ENCODE data around the gene LRPAP1. TPM values are rescaled to one million over a fixed set of nuclear protein-coding genes. Genes with fewer than 3 reads are reported as not detected.

Gene LRPAP1
- total and polyA plus RNA-seq, 2 donors (not counting 1 experiment from before 2014, with no cell fraction given), result 64.6 to 86.8 TPM

DNA sequence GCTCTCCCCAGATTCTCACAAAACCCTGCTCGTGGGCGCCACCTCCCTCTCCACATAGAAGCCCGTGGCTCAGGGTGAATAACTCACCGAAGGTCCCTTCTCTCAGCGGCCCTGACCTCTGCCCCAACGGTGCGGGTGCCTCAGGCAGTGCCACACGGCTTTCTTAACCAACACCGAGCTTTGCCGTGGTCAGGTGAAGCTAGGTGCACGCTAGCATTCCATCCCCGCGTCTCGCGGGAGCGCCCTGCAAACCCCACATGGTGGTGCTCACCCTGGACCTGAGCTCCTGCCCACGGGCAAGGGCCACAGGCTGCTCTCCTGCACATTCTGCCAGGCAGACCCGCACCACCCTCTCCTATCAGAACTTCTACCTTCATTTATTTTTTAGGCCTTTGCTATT, 18.4 kb downstream of the LRPAP1 start:
- Histone ChIP-seq H3K79me2 (ENCODE audit: control insufficient read depth, insufficient read depth, low read length) (peaks cover 4% of the 10 kb centered on the region), H3K36me3 (replicated peaks in 1 of 2; ENCODE audit: control extremely low read depth in 1 of 2, control insufficient read depth in 1 of 2, extremely low read depth in 1 of 2, insufficient read depth in 2 of 2, low read length in 1 of 2) (peaks cover 0 to 79% of the 10 kb centered on the region in 2 experiments), H2AFZ (ENCODE audit: insufficient read depth, low read depth, low read length, poor library complexity, severe bottlenecking) (no peak overlapping the region), H3K27me3 (replicated peaks in 1 of 4; ENCODE audit: control extremely low read depth in 1 of 4, control insufficient read depth in 3 of 4, insufficient read depth in 4 of 4, low read length in 3 of 4) (no peaks in the 10 kb centered on the region), H3K9ac (ENCODE audit: low read length) (no peak overlapping the region), H3K9me3 (ENCODE audit: control extremely low read depth in 1 of 3, control insufficient read depth in 2 of 3, insufficient read depth in 1 of 3, low read length in 2 of 3) (peaks cover 0 to 5% (median 0%) of the 10 kb centered on the region in 3 donors), H3K27ac (ENCODE audit: low read length in 2 of 2) (no peak overlapping the region), H3K4me2 (replicated peaks; ENCODE audit: low read depth, low read length, poor library complexity, severe bottlenecking) (no peak overlapping the region), H3K4me3 (ENCODE audit: control extremely low read depth in 1 of 5, extremely low read depth in 1 of 5, insufficient read depth in 1 of 5, low read depth in 2 of 5, low read length in 4 of 5) (no peak overlapping the region), H4K20me1 (ENCODE audit: control insufficient read depth, insufficient read depth, low read length, poor library complexity, severe bottlenecking) (peaks cover 30% of the 10 kb centered on the region), H3K4me1 (ENCODE audit: control insufficient read depth in 2 of 2, insufficient read depth in 2 of 2, low read length in 2 of 2) (no peaks in the 10 kb centered on the region)
- Mint-ChIP-seq H3K27ac (no peak overlapping the region), H3K27me3 (no peaks in the 10 kb centered on the region), H3K9me3 (ENCODE audit: insufficient read depth) (no peaks in the 10 kb centered on the region), H3K4me3 (no peak overlapping the region), H3K4me1 (no peaks in the 10 kb centered on the region)
- DNase-seq, result no peak
- WGBS (ENCODE audit: insufficient coverage), result 96% methylated on average over 18 of the region's 18 CpGs
- TF ChIP-seq, protein P1, sequence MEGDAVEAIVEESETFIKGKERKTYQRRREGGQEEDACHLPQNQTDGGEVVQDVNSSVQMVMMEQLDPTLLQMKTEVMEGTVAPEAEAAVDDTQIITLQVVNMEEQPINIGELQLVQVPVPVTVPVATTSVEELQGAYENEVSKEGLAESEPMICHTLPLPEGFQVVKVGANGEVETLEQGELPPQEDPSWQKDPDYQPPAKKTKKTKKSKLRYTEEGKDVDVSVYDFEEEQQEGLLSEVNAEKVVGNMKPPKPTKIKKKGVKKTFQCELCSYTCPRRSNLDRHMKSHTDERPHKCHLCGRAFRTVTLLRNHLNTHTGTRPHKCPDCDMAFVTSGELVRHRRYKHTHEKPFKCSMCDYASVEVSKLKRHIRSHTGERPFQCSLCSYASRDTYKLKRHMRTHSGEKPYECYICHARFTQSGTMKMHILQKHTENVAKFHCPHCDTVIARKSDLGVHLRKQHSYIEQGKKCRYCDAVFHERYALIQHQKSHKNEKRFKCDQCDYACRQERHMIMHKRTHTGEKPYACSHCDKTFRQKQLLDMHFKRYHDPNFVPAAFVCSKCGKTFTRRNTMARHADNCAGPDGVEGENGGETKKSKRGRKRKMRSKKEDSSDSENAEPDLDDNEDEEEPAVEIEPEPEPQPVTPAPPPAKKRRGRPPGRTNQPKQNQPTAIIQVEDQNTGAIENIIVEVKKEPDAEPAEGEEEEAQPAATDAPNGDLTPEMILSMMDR (IDR thresholded peaks at IDR 0.05), result no peak
- no peak for TF ChIP-seq EZH2 (IDR thresholded peaks at IDR 0.05; ENCODE audit: borderline replicate concordance, insufficient read depth, low read depth, low read length, poor library complexity, severe bottlenecking)
- intact Hi-C loops (cut with micrococcal nuclease), result no loop called here
- ATAC-seq (ENCODE audit: low read depth), result no peak
- ChIA-PET CTCF (interaction anchor here (1.2 to 4.1 kb wide), 3 partner anchors 27 to 168 kb away, joined by 4 to 17 read pairs (median 6); no protein-coding TSS in a partner anchor), POLR2A (no interaction called here)

DNA sequence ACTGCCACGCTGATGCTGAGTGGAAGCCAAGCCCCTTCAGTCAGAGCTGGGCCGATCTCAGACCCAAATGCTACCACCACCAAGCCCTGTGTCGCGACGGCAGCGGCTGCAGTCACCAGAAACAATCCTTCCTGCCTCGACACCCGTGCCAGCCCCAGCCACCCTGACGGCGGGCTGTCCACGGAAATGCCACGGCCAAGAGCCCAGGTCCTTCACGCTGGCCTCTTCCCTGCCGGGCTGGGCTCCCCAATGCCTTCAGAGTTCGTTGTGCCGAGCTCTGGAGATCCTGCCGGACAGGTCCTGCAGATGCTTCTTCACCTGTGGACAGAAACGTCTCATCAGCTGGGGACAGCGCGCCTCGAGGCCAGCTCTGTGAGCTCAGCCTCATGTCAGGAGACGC, 19.5 kb downstream of the LRPAP1 start:
- Mint-ChIP-seq H3K27ac (peak overlapping the region; percentile 17), H3K9me3 (ENCODE audit: insufficient read depth) (no peaks in the 10 kb centered on the region), H3K27me3 (no peaks in the 10 kb centered on the region), H3K4me3 (no peak overlapping the region), H3K4me1 (peaks cover 1% of the 10 kb centered on the region)
- Histone ChIP-seq H3K36me3 (replicated peaks in 1 of 2; ENCODE audit: control extremely low read depth in 1 of 2, control insufficient read depth in 1 of 2, extremely low read depth in 1 of 2, insufficient read depth in 2 of 2, low read length in 1 of 2) (peaks cover 2 to 78% of the 10 kb centered on the region in 2 experiments), H3K27me3 (replicated peaks in 1 of 4; ENCODE audit: control extremely low read depth in 1 of 4, control insufficient read depth in 3 of 4, insufficient read depth in 4 of 4, low read length in 3 of 4) (no peaks in the 10 kb centered on the region), H3K9ac (ENCODE audit: low read length) (no peak overlapping the region), H3K4me2 (replicated peaks; ENCODE audit: low read depth, low read length, poor library complexity, severe bottlenecking) (no peak overlapping the region), H2AFZ (ENCODE audit: insufficient read depth, low read depth, low read length, poor library complexity, severe bottlenecking) (no peak overlapping the region), H3K9me3 (ENCODE audit: control extremely low read depth in 1 of 3, control insufficient read depth in 2 of 3, insufficient read depth in 1 of 3, low read length in 2 of 3) (peaks cover 0 to 5% (median 0%) of the 10 kb centered on the region in 3 donors), H3K4me3 (ENCODE audit: control extremely low read depth in 1 of 5, extremely low read depth in 1 of 5, insufficient read depth in 1 of 5, low read depth in 2 of 5, low read length in 4 of 5) (no peak overlapping the region), H3K4me1 (ENCODE audit: control insufficient read depth in 2 of 2, insufficient read depth in 2 of 2, low read length in 2 of 2) (no peaks in the 10 kb centered on the region), H3K27ac (ENCODE audit: low read length in 2 of 2) (no peak overlapping the region), H4K20me1 (ENCODE audit: control insufficient read depth, insufficient read depth, low read length, poor library complexity, severe bottlenecking) (peaks cover 34% of the 10 kb centered on the region), H3K79me2 (ENCODE audit: control insufficient read depth, insufficient read depth, low read length) (peaks cover 12% of the 10 kb centered on the region)
- DNase-seq, result no peak
- no peak for ATAC-seq (ENCODE audit: low read depth)
- CTCF ChIA-PET, result interaction anchor here (1.2 to 4.1 kb wide), 2 partner anchors 26 to 32 kb away, joined by 4 to 17 read pairs; no protein-coding TSS in a partner anchor
- POLR2A ChIA-PET, result no interaction called here
- intact Hi-C loops (cut with micrococcal nuclease), result no loop called here
- no peak for TF ChIP-seq EZH2 (IDR thresholded peaks at IDR 0.05; ENCODE audit: borderline replicate concordance, insufficient read depth, low read depth, low read length, poor library complexity, severe bottlenecking)
- TF ChIP-seq, protein P1 (IDR thresholded peaks at IDR 0.05), result no peak
- 96% methylated on average over 22 of the region's 22 CpGs for WGBS (ENCODE audit: insufficient coverage)
